ENCODE measurements around the gene RPL35.

DNA sequence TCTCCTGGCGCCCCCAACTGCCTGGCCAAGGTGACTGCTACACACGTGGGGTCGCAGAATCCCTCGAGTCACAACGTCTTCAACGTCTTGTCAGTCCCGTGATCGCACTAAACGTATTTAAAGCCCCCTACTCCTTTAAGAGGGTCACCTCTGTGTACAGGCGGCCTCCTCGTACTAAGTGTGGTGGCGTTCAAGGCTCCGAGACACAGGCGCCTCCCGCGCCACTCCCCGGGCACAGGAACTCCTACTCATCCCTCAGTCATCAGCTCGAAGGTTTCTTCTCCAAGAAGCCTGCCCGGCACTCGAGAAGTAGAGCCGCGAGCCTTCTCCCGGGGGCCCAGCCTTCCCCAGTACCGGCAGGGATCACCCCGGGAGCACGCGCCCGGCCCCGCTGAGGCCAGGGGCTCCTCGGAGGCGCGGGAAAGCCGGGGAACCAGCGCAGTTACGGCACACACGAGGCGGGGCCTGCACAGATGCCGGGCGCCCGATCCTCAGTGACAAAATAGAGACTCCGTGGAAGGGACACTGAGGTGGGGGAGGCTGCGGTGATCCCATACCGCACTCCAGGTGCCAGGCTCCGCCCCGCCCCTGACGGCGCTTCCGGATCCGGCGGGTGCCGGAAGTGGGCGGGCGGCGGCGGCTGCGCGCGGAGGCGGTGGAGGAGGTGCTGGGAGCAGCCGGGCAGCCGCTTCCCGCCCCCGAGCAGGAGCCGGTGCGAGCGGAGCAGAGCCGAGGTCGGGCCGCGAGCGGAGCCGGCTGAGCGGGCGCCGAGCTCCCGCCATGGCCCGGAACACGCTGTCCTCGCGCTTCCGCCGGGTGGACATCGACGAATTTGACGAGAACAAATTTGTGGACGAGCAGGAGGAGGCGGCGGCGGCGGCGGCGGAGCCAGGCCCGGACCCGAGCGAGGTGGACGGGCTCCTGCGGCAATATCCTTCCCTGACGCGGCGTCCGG, 7.0 kb upstream of the RPL35 start:
- no peak for TF ChIP-seq GATA2 (IDR thresholded peaks at IDR 0.05; ENCODE audit: low read depth, low read length)
- no peak for TF ChIP-seq GATA3 (IDR thresholded peaks at IDR 0.05; ENCODE audit: low read depth, low read length)
